HG03442 (cell line): Measurements from ENCODE around the gene TMEM271.

Experiments
- ATAC-seq: cut with Tn5 transposase; IDR thresholded peaks from one replicate; pipeline ENCODE4 v1.9.1; 2021; ENCODE audit warnings: mild to moderate bottlenecking, moderate library complexity; ENCODE audit not compliant: unreplicated experiment

Gene TMEM271

GRCh38 chr4:576245-576821 lies at the start of gene TMEM271:
Gene TMEM271, minus strand, starts transcription at chr4:576295. Its CDS starts 233 bp downstream, at chr4:576062.
- ATAC-seq: no peak

- ATAC-seq: no peak
These were observed 49.6 kb upstream of the TMEM271 start for GRCh38 chr4:625631-626161.

GRCh38 chr4:624705-625590 lies 48.9 kb upstream of the TMEM271 start, which contains the start of gene PDE6B:
Gene PDE6B, plus strand, starts transcription at chr4:625573. Its CDS starts 54 bp downstream, at chr4:625627.
- no peak for ATAC-seq

- ATAC-seq: no peak
These were observed 47.9 kb upstream of the TMEM271 start for GRCh38 chr4:623914-624566.

- ATAC-seq: no peak
These were observed 47.2 kb upstream of the TMEM271 start for GRCh38 chr4:622996-623913.

GRCh38 chr4:622071-622995 lies 46.2 kb upstream of the TMEM271 start:
- no peak for ATAC-seq

GRCh38 chr4:621296-622070 lies 45.4 kb upstream of the TMEM271 start:
- ATAC-seq: no peak

- no peak for ATAC-seq
These were observed 44.8 kb upstream of the TMEM271 start for GRCh38 chr4:620851-621261.

- ATAC-seq: no peak
These were observed 44.1 kb upstream of the TMEM271 start for GRCh38 chr4:620201-620600.

GRCh38 chr4:617644-618641 lies 41.8 kb upstream of the TMEM271 start:
- ATAC-seq: no peak

- no peak for ATAC-seq
These were observed 41.0 kb upstream of the TMEM271 start for GRCh38 chr4:616911-617643.

GRCh38 chr4:616091-616490 lies 40.0 kb upstream of the TMEM271 start:
- ATAC-seq: no peak

GRCh38 chr4:613126-613525 lies 37.0 kb upstream of the TMEM271 start:
- ATAC-seq: no peak

GRCh38 chr4:612749-613125 lies 36.6 kb upstream of the TMEM271 start:
- ATAC-seq: no peak

GRCh38 chr4:612052-612748 lies 36.1 kb upstream of the TMEM271 start:
- ATAC-seq: no peak
